HL-60 (cell line): ENCODE measurements around the gene PICK1.

Source experiments
- DNase-seq, 2 experiments: peaks; one replicate each; pipeline ENCODE4 v3.0.0-alpha.2; 2010 to 2020; ENCODE audit warnings: low read depth in 1 of 2, low spot score in 1 of 2
- H3K27ac ChIP-seq: fragments of 250-450 bp; sonication (Bioruptor Pico); replicated peaks from 2 replicates; pipeline ENCODE4 v1.5.1; 2020; ENCODE audit warnings: mild to moderate bottlenecking, moderate library complexity
- H3K27me3 ChIP-seq: fragments of 250-450 bp; sonication (Bioruptor Pico); 2 replicates; pipeline ENCODE4 v1.5.1; 2021; ENCODE audit warnings: mild to moderate bottlenecking, moderate library complexity; ENCODE audit not compliant: insufficient read depth, poor library complexity, severe bottlenecking
- H3K4me3 ChIP-seq: replicated peaks from 2 replicates; pipeline ENCODE4 v1.5.1; 2011; ENCODE audit warnings: mild to moderate bottlenecking, control low read depth, low read length; ENCODE audit not compliant: insufficient read depth
- GABPA ChIP-seq: IDR thresholded peaks from 2 replicates; pipeline ENCODE4 v1.6.1; 2012; ENCODE audit warnings: low read depth
- POLR2AphosphoS5 ChIP-seq: IDR thresholded peaks from 2 replicates; pipeline ENCODE4 v1.6.1; 2012; ENCODE audit warnings: low read depth
- SPI1 ChIP-seq: IDR thresholded peaks from 2 replicates; pipeline ENCODE4 v1.6.1; 2012; ENCODE audit warnings: low read depth, mild to moderate bottlenecking, borderline replicate concordance
- TF ChIP-seq, protein P1 (sequence below): IDR thresholded peaks from 2 replicates; pipeline ENCODE4 v1.6.1; 2012; ENCODE audit warnings: low read depth; ENCODE audit not compliant: insufficient replicate concordance
- TF ChIP-seq, protein P2 (sequence below): IDR thresholded peaks from one replicate; pipeline ENCODE4 v1.5.1; 2011; ENCODE audit warnings: low read length, control low read depth, inconsistent platforms; ENCODE audit not compliant: insufficient read depth

PICK1 gene

DNA sequence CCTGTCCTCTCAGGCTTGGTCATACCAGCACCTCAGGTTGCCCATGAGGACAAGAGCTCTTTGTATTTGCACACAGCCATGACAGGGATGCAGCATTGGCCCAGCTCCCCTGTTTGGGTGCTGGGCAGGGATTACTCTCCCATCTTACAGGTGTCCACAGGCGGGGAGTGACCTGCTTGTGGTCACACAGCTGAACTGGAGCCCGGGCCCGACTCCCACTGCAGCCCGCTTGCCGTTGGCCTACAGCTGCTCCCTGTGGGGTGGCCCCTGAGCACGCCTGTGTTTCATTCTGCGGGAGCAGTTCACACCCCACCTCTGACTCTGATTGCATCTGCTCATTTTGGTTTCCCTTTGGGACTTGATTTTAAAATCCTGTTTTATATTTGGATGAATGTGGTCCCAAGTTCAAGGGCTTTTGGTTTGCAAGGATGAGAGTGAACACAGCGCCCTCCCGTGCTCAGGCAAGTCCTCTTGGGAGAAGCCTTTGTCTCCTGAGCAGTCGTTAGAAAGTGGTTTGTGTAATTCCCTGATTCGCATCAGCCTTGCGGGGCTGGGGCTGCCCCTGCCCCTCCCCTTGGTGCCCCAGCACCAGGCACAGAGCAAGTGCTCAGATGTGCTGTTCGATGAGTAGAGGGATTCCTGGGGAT lies 9.3 kb downstream of the PICK1 start:
- TF ChIP-seq SPI1 = no peak
- TF ChIP-seq, protein P1, sequence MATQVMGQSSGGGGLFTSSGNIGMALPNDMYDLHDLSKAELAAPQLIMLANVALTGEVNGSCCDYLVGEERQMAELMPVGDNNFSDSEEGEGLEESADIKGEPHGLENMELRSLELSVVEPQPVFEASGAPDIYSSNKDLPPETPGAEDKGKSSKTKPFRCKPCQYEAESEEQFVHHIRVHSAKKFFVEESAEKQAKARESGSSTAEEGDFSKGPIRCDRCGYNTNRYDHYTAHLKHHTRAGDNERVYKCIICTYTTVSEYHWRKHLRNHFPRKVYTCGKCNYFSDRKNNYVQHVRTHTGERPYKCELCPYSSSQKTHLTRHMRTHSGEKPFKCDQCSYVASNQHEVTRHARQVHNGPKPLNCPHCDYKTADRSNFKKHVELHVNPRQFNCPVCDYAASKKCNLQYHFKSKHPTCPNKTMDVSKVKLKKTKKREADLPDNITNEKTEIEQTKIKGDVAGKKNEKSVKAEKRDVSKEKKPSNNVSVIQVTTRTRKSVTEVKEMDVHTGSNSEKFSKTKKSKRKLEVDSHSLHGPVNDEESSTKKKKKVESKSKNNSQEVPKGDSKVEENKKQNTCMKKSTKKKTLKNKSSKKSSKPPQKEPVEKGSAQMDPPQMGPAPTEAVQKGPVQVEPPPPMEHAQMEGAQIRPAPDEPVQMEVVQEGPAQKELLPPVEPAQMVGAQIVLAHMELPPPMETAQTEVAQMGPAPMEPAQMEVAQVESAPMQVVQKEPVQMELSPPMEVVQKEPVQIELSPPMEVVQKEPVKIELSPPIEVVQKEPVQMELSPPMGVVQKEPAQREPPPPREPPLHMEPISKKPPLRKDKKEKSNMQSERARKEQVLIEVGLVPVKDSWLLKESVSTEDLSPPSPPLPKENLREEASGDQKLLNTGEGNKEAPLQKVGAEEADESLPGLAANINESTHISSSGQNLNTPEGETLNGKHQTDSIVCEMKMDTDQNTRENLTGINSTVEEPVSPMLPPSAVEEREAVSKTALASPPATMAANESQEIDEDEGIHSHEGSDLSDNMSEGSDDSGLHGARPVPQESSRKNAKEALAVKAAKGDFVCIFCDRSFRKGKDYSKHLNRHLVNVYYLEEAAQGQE = no peak
- TF ChIP-seq, protein P2, sequence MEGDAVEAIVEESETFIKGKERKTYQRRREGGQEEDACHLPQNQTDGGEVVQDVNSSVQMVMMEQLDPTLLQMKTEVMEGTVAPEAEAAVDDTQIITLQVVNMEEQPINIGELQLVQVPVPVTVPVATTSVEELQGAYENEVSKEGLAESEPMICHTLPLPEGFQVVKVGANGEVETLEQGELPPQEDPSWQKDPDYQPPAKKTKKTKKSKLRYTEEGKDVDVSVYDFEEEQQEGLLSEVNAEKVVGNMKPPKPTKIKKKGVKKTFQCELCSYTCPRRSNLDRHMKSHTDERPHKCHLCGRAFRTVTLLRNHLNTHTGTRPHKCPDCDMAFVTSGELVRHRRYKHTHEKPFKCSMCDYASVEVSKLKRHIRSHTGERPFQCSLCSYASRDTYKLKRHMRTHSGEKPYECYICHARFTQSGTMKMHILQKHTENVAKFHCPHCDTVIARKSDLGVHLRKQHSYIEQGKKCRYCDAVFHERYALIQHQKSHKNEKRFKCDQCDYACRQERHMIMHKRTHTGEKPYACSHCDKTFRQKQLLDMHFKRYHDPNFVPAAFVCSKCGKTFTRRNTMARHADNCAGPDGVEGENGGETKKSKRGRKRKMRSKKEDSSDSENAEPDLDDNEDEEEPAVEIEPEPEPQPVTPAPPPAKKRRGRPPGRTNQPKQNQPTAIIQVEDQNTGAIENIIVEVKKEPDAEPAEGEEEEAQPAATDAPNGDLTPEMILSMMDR = no peak
- no peak for TF ChIP-seq POLR2AphosphoS5
- no peak for TF ChIP-seq GABPA
- Histone ChIP-seq H3K4me3 (no peak overlapping the region), H3K27me3 (no peaks in the 10 kb centered on the region), H3K27ac (no peak overlapping the region)
- DNase-seq = no peak

DNA sequence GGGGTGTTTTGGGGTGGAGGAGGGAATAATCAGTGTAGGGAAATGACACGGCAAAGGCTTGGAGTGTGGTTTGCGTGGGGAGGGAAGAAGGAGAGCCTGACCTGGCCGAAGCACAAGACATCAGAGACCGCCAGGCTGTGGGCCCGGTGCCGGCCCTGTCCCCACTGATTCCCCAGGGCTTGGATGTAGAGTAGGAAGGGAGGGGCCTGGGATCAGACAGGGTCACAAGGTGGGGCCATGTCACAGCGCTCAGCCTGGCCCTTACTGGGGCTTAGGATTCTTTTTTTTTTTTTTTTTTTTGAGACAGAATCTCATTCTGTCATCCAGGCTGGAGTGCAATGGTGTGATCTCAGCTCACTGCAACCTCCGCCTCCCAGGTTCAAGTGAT lies 9.8 kb downstream of the PICK1 start:
- Histone ChIP-seq H3K4me3 (no peak overlapping the region), H3K27me3 (no peaks in the 10 kb centered on the region), H3K27ac (no peak overlapping the region)
- DNase-seq = no peak
- TF ChIP-seq SPI1 = no peak
- TF ChIP-seq, protein P1 = no peak
- TF ChIP-seq POLR2AphosphoS5 = no peak
- TF ChIP-seq, protein P2 = no peak
- TF ChIP-seq GABPA = no peak

DNA sequence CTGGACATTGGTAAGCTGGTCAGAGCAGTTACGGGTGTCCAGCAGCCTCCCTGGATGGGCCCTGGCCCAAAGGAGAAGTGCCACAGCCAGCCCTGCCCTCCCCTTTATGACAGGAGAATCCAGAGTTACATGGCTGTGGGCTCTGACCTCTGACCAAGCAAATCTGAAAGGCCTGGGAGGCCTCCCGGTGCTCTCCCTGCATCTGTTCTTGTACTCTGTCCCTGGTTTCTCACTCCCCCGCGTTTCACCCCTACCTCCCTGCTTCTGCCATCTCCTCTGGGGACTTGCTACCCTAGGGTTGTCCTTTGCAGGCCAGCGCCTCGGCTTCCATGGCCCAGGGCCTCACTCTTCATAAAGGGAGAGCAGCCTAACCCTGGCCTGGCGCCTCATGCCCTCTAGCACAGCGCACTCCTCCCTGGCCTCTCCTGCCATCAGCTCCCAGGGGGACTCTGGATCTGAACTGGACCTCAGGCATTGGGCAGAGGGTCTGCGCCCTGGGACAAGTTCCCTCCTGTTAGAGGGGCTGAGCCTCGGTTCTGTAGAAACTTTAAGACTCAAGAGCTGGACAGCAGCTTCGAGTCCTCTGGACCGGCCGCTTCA lies 10.7 kb downstream of the PICK1 start:
- Histone ChIP-seq H3K27me3 (no peaks in the 10 kb centered on the region), H3K27ac (no peak overlapping the region), H3K4me3 (no peak overlapping the region)
- no peak for TF ChIP-seq POLR2AphosphoS5
- TF ChIP-seq, protein P2 = no peak
- TF ChIP-seq, protein P1 = no peak
- TF ChIP-seq SPI1 = no peak
- no peak for TF ChIP-seq GABPA
- no peak for DNase-seq
